WI38 (cell line): ENCODE data around the gene GAK.

Experiments
- H3K4me3 ChIP-seq: 2 replicates; pipeline ENCODE4 v1.5.1; 2011; ENCODE audit warnings: low read depth, mild to moderate bottlenecking, control low read depth, low read length
- TF ChIP-seq, protein P1 (sequence below): IDR thresholded peaks from 2 replicates; pipeline ENCODE4 v1.5.1; 2012; ENCODE audit warnings: low read depth, mild to moderate bottlenecking, control low read depth, low read length

The GAK gene

DNA sequence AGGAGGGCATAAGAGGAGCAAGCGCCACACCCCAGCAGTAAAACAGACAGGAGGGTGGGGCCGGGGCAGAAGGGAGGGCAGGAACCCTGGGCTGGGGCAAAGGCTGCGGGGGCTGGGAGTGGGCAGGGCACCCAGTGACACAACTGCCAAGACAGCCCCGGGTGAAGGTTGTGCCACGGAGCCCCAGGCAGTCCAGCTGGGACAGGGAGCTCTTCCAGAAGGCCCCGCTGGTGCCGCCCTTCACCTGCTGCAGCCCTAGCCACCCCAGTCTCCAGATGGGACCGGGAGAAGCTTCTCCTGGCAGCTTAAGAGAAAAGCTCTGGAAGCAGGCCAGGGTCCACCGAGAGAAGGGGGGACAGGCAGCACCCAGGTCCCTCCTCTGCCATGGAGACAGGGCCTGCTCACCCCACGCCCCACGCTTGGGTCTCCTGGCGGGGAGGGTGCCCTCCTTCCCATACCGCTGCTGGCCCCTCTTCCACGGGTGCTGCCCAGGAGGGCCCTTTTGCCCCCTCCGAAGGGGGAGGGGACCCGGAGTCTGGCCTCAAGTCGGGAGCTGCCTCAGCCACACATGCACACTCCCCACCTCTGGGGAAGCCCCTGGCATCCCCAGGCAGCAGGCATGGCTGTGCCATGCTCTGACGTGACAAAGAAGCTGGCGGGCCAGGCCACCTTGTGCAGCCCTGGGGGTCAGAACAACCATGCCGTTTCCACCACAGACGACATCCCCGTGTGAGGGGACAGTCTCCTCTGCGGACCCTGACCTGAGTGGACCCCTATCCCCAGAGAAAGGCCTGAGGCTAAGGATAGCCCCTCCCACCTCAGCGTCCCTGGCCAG lies 39.8 kb upstream of the GAK start:
- peak overlapping the region; percentile 77 for H3K4me3 ChIP-seq
- TF ChIP-seq, protein P1, sequence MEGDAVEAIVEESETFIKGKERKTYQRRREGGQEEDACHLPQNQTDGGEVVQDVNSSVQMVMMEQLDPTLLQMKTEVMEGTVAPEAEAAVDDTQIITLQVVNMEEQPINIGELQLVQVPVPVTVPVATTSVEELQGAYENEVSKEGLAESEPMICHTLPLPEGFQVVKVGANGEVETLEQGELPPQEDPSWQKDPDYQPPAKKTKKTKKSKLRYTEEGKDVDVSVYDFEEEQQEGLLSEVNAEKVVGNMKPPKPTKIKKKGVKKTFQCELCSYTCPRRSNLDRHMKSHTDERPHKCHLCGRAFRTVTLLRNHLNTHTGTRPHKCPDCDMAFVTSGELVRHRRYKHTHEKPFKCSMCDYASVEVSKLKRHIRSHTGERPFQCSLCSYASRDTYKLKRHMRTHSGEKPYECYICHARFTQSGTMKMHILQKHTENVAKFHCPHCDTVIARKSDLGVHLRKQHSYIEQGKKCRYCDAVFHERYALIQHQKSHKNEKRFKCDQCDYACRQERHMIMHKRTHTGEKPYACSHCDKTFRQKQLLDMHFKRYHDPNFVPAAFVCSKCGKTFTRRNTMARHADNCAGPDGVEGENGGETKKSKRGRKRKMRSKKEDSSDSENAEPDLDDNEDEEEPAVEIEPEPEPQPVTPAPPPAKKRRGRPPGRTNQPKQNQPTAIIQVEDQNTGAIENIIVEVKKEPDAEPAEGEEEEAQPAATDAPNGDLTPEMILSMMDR: no peak

DNA sequence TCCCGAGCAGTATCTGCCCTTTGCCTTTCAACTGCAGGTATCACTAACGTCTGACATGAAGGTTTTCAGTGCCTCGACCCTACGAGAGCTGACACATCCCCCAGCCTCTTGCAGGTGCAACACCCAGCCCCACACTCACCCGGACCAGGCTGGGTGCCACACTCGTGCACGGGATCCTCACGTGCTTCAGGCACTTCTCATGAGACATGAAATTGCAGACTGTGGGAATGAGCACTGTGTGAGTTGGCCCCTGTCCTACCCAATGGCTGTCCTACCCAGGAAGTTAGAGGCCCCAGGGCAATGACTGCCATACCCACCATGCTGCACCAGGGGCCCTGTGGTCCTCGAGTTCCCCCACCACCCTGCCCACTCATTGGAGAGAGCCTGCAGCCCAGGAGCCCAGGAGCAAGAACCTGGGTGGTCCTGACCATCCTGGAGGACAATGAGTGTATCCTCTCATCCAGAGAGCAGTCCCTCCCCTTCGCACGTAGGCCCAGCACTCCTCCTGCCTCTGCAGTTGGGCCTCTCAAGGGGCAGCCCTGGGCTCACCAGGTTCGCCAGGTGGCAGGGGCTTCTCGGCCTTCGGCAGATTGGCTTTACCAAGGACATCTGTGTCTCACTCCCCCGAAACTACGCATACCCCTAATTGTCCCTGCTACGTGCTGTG lies 38.9 kb upstream of the GAK start:
- no peak overlapping the region for H3K4me3 ChIP-seq
- TF ChIP-seq, protein P1: no peak

DNA sequence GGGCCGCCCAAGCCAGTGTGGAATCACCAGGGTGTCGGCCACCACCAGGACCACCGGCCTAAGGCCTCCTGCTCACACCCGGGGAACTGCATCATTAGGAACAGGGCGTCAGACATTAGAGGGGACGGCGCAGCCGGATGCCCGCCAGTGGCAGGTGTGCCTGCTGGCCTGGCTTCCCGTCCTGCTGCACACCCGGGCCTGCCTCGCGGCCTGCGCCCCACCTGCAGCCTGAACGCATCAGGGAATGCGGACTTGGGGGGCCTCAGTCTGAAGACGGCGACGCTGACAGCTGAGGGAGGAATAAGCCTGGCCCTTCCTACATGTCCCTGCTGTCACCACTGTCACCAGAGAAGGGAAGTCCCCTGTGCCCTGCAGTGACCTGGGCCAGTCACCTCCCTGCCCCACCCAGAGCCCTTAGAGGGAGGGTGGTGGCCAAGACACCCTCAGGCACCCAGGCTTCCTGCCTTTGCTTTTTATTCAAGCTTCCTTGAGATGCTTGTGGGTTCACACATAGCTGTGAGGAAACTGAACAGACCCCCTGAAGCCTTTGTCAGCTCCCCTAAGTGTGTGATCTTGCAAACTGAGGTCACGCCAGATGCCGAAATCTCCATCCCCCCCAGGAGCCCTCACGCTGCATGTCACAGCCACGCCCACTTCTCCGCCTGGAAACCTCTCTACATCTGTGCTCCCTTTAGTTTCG lies 38.1 kb upstream of the GAK start:
- no peak overlapping the region for H3K4me3 ChIP-seq
- TF ChIP-seq, protein P1: no peak

DNA sequence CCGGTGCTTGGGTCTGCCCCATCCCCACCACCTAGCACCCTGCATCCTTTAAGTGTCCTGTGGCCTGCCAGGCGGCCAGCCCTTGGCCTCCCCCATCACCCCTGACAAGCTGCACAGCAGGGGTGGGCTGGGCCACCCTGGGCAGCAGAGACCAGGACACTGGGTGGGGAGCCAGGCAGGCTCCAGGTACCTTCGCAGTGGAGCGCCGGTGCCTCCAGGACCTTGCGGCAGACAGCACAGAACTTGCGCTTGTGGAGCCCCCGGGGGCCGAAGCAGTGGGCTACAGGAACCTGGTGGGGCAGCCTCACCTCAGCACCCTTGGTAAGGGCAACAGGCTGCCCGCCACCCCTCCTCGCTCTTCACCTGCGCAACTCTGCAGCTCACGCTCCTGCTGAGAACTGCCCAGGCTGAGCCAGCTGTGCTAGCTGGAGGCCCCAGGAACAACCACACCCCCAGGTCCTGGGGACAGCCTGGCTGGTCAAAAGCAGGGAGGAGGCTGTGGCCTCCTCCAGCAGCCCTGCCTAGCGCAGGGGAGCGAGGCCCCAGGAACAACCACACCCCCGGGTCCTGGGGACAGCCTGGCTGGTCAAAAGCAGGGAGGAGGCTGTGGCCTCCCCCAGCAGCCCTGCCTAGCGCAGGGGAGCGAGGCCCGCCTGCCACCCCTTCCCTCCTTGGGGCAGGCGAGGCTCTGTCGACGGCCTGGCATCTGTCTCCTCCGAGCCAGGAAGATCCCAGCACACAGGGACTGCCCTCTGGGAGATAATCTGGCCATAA lies 36.7 kb upstream of the GAK start:
- H3K4me3 ChIP-seq: no peak overlapping the region
- TF ChIP-seq, protein P1: no peak

DNA sequence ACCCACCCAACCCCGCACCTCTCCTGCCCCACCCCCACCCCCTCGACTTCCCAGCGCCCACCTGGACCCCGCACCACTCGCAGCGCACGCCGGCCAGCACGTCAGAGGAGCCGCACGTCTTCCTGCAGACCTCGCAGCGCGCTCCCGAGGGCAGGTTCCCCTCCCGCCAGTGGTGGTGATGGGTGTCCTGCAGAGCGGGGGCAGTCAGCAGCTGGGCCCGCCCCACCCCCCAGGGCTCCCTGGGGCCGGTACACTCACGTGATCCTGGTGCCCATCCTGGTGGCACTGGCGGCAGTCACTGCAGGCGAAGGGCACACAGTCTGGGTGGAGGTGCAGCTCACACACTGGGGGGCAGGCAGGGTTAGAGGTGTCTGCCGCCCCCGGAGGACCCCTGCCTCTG lies 36.1 kb upstream of the GAK start:
- TF ChIP-seq, protein P1: no peak
- no peak overlapping the region for H3K4me3 ChIP-seq

DNA sequence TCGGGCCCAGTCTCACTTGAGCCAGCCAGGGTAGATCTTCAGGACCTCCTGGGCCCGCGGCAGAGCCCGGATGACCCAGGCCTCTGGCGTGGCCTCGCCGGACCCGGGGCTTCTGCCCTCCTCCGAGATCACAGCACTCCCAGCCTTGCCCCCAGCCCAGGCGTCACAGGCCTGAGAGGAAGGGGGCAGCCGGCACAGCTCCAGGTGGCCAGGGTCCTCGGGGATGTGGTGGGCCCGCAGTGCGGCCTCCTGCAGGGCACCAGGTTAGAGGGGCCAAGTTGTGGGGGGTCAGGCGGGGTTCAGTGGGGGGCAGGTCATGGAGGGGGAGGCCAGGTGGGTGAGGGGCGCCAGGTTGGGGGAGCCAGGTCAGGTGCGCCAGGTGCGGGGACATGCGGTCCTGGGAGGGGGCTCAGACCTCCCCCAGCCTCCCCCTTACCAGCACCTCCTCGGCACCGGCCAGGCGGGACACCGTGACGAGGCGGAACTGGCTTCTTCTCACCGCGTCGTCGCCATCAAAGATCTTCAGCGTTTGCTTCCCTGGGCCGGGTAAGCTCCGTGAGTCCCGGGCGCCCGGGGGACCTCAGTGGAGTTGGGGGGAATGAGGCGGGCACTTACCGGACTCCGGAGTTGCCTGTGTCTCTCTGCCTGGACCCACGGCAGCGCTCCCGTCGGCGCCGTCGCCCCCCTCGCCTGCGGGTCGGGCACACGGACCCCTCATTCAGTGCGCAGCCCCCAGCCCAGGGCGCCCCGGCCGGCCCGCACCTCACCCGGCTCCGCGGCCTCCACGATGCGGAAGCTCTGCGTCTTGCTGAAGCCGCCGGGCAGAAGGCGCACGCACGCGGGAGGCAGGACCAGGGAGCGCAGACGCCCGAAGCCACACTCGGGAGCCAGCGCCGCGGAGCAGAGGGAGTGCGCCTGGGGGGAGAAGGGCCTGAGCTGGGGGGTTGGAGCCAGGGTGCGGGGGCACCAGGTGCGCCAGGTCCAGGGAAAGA lies 35.3 kb upstream of the GAK start:
- no peak overlapping the region for H3K4me3 ChIP-seq
- TF ChIP-seq, protein P1: no peak
